D721Med (cell line): ENCODE results near the gene CRACR2B.

Experiments
- DNase-seq: peaks from one replicate; pipeline ENCODE4 v3.0.0; 2011; ENCODE audit warnings: low spot score; ENCODE audit not compliant: insufficient read length
- FAIRE-seq: peaks from 2 replicates; lab custom pipeline; 2011; peaks lifted over from hg19 to GRCh38; lab: Jason Lieb, UNC
- TF ChIP-seq, protein P1 (sequence below): IDR thresholded peaks from 2 replicates; pipeline ENCODE4 v1.5.1; 2012; ENCODE audit warnings: mild to moderate bottlenecking, control low read depth; ENCODE audit not compliant: insufficient read depth; ENCODE audit errors: missing control alignments

CRACR2B gene

DNA sequence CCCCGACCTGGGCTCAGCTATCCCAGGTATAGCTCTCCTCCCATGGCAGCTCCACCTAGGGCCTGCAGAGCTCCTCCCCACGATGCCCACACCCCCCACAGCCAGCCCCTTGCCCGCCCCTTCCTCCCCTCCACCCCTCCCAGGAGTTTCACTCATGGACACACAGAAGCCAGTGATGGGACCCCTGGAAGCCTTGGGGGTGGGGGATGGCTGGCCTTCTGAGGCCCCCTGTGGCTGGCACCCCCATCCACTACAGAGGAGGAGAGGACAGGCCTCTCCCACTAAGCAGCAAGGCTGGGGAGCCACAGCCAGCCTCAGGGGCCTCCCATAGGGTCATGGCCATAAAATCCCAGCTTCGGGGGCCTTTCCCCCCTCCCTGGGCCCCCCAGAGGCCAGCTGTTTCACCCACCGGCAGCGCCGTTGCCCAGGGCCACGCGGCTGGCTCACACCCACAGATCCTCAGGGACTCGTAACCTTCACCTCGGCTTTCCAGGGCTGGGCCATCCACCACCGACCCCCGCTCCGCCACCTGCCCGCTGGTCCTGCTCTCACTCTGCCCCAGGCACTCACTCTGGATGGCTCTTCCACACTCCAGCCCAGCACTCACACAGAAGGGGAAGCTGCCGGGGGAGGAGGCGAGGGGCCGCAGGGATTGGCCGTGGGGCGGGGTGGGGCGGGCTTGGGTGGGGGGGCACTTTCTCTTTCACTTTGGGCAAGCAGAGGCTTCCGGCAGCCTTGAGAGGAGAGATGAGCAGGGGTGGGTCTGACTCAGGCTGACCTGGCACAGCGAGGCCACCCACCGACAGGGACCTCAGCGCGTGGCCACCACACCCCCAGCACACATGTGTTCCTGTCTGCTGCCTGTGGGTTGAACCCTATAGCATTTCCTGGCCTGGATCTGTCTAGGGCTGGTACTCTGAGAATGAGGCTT lies 31.8 kb upstream of the CRACR2B start:
- TF ChIP-seq, protein P1, sequence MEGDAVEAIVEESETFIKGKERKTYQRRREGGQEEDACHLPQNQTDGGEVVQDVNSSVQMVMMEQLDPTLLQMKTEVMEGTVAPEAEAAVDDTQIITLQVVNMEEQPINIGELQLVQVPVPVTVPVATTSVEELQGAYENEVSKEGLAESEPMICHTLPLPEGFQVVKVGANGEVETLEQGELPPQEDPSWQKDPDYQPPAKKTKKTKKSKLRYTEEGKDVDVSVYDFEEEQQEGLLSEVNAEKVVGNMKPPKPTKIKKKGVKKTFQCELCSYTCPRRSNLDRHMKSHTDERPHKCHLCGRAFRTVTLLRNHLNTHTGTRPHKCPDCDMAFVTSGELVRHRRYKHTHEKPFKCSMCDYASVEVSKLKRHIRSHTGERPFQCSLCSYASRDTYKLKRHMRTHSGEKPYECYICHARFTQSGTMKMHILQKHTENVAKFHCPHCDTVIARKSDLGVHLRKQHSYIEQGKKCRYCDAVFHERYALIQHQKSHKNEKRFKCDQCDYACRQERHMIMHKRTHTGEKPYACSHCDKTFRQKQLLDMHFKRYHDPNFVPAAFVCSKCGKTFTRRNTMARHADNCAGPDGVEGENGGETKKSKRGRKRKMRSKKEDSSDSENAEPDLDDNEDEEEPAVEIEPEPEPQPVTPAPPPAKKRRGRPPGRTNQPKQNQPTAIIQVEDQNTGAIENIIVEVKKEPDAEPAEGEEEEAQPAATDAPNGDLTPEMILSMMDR = no peak
- DNase-seq (no peak), FAIRE-seq (no peak)

DNA sequence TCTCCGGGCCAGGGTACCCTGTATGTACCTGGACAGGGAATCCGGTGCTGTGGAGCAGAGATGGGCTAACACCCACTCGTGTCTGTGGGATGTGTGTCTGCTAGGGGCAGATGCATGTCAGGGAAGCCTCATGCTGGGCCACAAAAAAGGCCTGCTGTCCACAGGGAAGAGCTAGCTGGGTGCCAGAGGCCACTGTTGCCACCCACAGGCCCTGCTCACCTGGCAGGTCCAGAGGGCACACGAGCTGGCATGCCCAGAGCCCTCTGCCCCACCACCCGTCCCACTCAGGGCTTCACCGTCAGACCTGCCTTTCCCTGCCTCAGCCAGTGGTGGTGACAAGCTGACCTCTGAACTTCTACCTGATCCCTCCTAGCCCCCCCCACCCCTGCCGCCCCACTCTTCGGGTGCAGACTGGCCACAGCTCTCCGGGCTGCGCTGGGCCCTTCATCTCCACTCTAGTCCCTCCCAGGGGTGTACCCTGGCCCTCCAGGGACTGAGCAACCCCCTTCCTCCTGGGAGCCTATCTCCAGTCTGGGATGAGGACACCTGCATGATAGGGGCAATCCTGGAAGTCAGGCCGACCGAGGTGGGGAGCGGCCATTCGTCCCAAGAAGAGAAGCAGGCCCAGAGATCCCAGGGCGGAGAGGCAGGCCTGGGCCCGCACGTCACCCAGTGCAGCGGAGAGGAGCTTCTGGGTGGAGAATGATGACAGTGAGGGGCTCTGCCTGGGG lies 31.0 kb upstream of the CRACR2B start:
- DNase-seq (no peak), FAIRE-seq (no peak)
- TF ChIP-seq, protein P1 = no peak

DNA sequence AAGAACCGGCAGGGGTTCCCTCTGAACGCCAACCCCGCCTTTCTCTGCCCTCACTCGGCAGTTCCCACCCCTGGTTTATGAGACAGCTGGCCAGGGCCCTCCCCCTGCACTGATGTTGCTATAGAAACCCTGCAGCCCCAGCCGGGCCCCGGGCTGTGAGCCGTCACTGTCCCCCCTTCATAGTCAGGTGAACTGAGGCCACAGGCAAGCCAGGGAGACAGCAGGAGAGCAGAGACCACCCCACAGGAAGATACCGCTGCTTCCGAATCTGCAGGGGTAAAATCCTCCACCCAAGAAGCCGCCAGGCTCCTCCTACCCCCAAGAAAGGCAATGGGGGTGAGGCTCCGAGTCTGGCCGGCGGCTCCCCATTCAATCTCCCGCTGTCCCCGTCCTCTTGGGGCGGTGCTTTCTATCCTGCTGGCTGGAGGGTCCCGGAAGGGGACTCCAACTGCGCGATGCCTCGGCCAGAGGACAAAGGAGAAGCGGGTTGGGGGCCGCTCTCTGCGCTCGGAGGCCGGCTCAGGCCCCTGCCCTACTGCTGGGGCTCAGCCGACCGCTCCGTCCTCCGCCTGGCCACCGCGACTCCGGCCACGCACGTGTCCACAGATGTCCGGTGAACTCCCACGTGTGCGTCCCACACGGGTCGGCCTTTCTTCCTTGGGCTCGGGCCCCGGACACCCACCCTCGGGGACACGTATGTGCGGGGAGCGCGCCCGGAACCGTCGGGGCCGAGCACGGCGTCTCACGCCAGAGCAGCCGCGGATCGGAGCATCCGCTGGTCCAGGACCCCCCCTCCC lies 30.2 kb upstream of the CRACR2B start:
- TF ChIP-seq, protein P1 = no peak
- DNase-seq (peak; percentile 55), FAIRE-seq (no peak)

DNA sequence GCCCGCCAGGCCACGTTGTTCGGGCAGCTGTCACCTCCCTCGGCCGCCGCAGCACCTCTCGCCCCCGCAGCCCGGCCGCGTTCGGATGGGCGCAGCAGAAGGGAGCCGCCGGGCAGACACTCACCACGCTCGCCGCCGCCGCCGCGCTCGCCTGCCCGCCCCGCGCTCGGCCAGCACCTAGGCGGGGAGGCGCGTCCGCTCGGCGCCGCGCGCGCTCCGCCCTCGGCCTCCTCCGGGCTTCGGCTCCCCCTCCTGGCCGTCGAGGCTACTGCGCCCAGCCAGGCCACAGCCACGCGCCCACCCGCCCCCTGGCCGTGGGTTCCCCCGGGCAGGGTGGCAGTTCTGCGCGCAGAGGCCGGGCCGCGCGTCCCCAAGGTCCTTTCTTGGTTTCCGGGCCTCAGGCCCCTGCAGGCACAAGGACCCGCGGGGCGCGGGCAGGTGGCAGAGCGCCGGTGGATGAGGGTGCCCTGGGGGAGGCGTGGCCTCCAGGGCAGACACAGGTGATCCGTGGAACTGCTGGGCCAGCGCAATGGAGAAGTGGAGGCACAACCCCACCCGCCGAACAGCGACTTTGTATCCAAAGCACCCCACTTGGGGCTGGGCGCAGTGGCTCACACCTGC lies 29.5 kb upstream of the CRACR2B start, which contains the start of gene SLC25A22:
Gene SLC25A22 (minus strand): TSS at position 189 of the 621 bp plus-strand sequence. CDS start 3,275 bp downstream, outside the sequence.
- FAIRE-seq (no peak), DNase-seq (peak; percentile 75)
- TF ChIP-seq, protein P1 = peak; percentile 53

DNA sequence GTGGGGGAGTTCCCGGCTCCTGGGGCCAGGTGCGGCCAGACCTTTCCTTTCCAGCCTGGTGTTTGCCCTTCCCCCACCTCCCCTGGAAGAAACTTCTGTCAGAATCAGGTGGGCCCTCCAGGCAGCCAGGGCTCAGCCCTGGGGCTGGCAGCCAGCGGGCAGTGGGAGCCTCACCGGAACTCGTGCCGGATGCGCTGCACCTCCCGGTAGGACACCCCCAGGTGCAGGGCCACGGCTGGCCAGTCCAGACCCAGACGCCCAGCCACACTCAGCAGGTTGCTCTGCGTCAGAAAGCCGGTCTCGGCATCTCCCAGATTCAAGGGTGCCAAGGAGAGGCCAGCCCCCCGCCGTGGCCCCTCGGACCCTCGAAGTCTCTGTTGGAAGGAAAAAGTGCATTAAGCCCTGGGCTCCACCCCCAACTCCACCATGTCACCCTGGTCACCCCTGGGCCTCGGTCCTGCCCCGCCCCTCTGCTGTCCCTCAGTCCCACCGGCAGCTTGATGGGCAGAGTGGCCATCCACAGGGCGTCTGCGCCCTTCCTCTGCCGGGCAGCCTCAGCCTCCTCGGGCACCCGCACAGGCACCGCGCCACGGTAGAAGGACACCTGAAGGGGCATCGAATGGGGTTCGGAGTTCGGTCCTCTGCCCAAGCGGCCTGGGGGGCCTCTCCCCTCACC lies 27.9 kb upstream of the CRACR2B start:
- DNase-seq (no peak), FAIRE-seq (no peak)
- TF ChIP-seq, protein P1 = no peak

DNA sequence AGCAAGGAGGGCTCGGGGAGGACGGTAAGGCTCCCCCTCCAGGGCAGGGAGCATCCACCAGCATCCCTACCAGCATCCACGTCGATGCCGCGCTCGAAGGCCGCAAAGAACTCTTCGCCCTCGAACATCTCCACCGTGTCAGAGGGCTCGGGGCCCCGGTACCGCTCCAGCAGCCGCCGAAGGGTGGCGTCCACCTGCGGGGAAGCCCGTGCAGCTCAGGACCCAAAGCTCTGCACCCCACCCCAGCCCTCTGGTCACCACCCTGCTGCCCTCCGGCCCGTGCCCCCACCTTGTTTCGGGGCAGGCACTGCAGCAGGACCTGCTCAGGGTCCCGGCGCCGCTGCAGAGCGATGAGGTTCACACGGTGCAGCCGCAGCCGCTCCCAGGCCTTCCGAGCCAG lies 27.2 kb upstream of the CRACR2B start:
- TF ChIP-seq, protein P1 = no peak
- FAIRE-seq (no peak), DNase-seq (no peak)
